DOHH2 (cell line): ENCODE data around the gene PLIN5.

Source experiments
- CTCF ChIP-seq: fragments of 200-600 bp; sonication (generic); IDR thresholded peaks from one replicate; pipeline ENCODE4 v1.5.1; 2014; ENCODE audit warnings: antibody characterized with exemption, mild to moderate bottlenecking, low read depth, low read length; ENCODE audit not compliant: poor library complexity, severe bottlenecking
- EZH2phosphoT487 ChIP-seq: fragments of 200-600 bp; sonication (generic); IDR thresholded peaks from 2 replicates; pipeline ENCODE4 v1.6.1; 2017; ENCODE audit warnings: borderline replicate concordance, mild to moderate bottlenecking, antibody characterized with exemption, low read length, moderate library complexity, mixed read lengths

DNA sequence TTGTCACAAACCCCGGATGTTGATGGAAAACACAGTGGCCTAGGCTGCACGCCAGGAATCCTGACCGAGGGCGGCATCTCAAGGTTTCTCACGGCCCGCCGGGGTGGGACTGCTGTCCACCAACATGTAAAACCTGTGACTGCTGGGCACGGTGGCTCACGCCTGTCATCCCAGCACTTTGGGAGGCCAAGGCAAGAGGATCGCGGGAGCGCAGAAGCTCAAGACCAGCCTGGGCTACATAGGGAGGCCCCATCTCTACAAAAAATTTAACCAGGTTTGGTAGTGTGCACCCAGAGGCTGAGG lies 27.9 kb downstream of the PLIN5 start:
- TF ChIP-seq CTCF (no peak), EZH2phosphoT487 (no peak)
